ENCODE results near the gene GAREM1.

GRCh38 chr18:32353257-32353656 lies 117.4 kb downstream of the GAREM1 start:
- TF ChIP-seq POLR2AphosphoS5 (IDR thresholded peaks at IDR 0.05; ENCODE audit: insufficient read depth, low read depth, low read length) (no peak), CTCF (IDR thresholded peaks at IDR 0.05; ENCODE audit: extremely low read depth in 1 of 2, insufficient read depth in 1 of 2, low read depth in 1 of 2, low read length in 2 of 2) (no peak), POLR2A (IDR thresholded peaks at IDR 0.05; ENCODE audit: low read depth, low read length) (no peak), EZH2 (IDR thresholded peaks at IDR 0.05; ENCODE audit: borderline replicate concordance, low read depth, low read length, severe bottlenecking) (no peak)

Measured in endothelial cell of umbilical vein (primary cell).